OCI-LY7 (cell line): ENCODE results near the gene NCAM1. TPM values are rescaled to one million over a fixed set of nuclear protein-coding genes. Genes with fewer than 3 reads are reported as not detected.

Experiments
- BruUV-seq: library from RNA; stranded (reverse); fragments of 400-500 nt; replicated peaks from 2 replicates; lab custom pipeline; 2021; lab: Mats Ljungman, UMichigan
- CTCF ChIA-PET: fragments of 300-600 bp; sonication (Branson Sonifier 250); formaldehyde crosslinking; loops from one replicate; lab custom pipeline; 2022; ENCODE audit warnings: antibody characterized with exemption; ENCODE audit not compliant: unreplicated experiment; lab: Charles Lee
- POLR2A ChIA-PET: fragments of 300-600 bp; sonication (Branson Sonifier 250); formaldehyde crosslinking; loops from one replicate; lab custom pipeline; 2022; ENCODE audit warnings: antibody characterized with exemption; lab: Charles Lee
- DNase-seq: peaks from one replicate; pipeline ENCODE4 v3.0.0-alpha.2; 2015; ENCODE audit warnings: low spot score
- H2AFZ ChIP-seq: fragments of 200-600 bp; sonication (generic), shearing (Covaris generic); 2 replicates; pipeline ENCODE4 v1.6.1; 2014; ENCODE audit warnings: mild to moderate bottlenecking, antibody characterized with exemption, low read length, moderate library complexity
- H3K27ac ChIP-seq: fragments of 200-600 bp; sonication (generic); 2 replicates; pipeline ENCODE4 v1.5.1; 2014; ENCODE audit warnings: mixed run types, low read depth, mild to moderate bottlenecking, moderate library complexity, low read length, inconsistent platforms; ENCODE audit not compliant: poor library complexity, severe bottlenecking
- H3K36me3 ChIP-seq: fragments of 200-600 bp; sonication (generic); 2 replicates; pipeline ENCODE4 v1.6.1; 2014; ENCODE audit warnings: mild to moderate bottlenecking, antibody characterized with exemption, low read length, moderate library complexity, mixed read lengths; ENCODE audit not compliant: insufficient read depth
- H3K4me1 ChIP-seq: fragments of 200-600 bp; sonication (generic); 2 replicates; pipeline ENCODE4 v1.5.1; 2014; ENCODE audit warnings: mild to moderate bottlenecking, low read length; ENCODE audit not compliant: insufficient read depth, poor library complexity, severe bottlenecking
- H3K4me2 ChIP-seq: fragments of 200-600 bp; sonication (generic); 2 replicates; pipeline ENCODE4 v1.6.1; 2014; ENCODE audit warnings: mild to moderate bottlenecking, low read length
- H3K4me3 ChIP-seq: fragments of 200-600 bp; sonication (generic); 2 replicates; pipeline ENCODE4 v1.5.1; 2014; ENCODE audit warnings: mild to moderate bottlenecking, low read depth, low read length; ENCODE audit not compliant: poor library complexity, severe bottlenecking
- H3K79me2 ChIP-seq: fragments of 200-600 bp; sonication (generic); 2 replicates; pipeline ENCODE4 v1.6.1; 2016; ENCODE audit warnings: low read depth, mild to moderate bottlenecking, low read length, moderate library complexity, mixed read lengths; ENCODE audit not compliant: insufficient read depth
- H3K9me2 ChIP-seq: fragments of 200-600 bp; sonication (generic); 2 replicates; pipeline ENCODE4 v1.6.1; 2016; ENCODE audit warnings: mild to moderate bottlenecking, low read length, mixed read lengths; ENCODE audit not compliant: insufficient read depth
- H3K9me3 ChIP-seq: fragments of 200-600 bp; sonication (generic); 2 replicates; pipeline ENCODE4 v1.6.1; 2014; ENCODE audit warnings: mild to moderate bottlenecking, mixed run types, low read length, mixed read lengths
- H4K20me1 ChIP-seq: fragments of 200-600 bp; sonication (generic); 2 replicates; pipeline ENCODE4 v1.6.1; 2014; ENCODE audit warnings: mild to moderate bottlenecking, antibody characterized with exemption, low read length, moderate library complexity, mixed read lengths; ENCODE audit not compliant: insufficient read depth
- EZH2phosphoT487 ChIP-seq: fragments of 200-600 bp; sonication (generic); IDR thresholded peaks from 2 replicates; pipeline ENCODE4 v1.6.1; 2018; ENCODE audit warnings: low read depth, borderline replicate concordance, mild to moderate bottlenecking, mixed run types, antibody characterized with exemption, low read length, moderate library complexity, mixed read lengths
- intact Hi-C: fragments of 100-400 bp; cut with micrococcal nuclease; formaldehyde crosslinking; loops from one replicate; pipeline ENCODE4 v1.10.0; 2022; ENCODE audit not compliant: unreplicated experiment
- total RNA-seq, 2 experiments: library from RNA; depleted of rRNA in 1 of 2; stranded (reverse); fragments of >200 nt in 1 of 2; shearing (Covaris generic) in 1 of 2; gene quantifications; 2 replicates each; pipeline ENCODE4 v1.2.3, GENCODE V29; 2014 to 2022
- TF ChIP-seq, protein P1 (sequence below): fragments of 200-600 bp; sonication (generic); conservative IDR thresholded peaks from 2 replicates; pipeline ENCODE4 v1.5.1; 2014; ENCODE audit warnings: mild to moderate bottlenecking, antibody characterized with exemption, low read length, moderate library complexity, mixed read lengths

Gene NCAM1
- total RNA-seq, 2 experiments from 2014 or later = not detected

DNA sequence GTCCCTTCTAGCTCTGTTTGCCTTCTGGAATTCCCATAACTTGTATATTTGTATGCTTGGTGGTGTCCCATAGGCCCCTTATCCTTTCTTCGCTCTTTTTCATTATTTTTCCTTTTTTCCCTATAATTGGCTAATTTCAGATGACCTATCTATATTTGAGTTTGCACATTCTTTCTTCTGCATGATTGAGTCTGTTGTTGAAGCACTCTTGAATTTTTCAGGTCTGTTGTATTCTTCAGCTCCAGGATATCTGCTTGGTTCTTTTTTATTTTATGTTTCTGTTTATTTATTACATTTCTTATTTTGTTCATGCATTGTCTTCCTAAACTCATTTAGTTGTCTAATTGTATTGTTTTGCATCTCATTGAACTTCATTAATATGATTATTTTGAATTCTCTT, 28.0 kb downstream of the NCAM1 start:
- no peaks in the 10 kb centered on the region for H3K4me1 ChIP-seq
- H3K4me2 ChIP-seq = no peak overlapping the region
- no peak overlapping the region for H3K27ac ChIP-seq
- H3K36me3 ChIP-seq = no peaks in the 10 kb centered on the region
- no peak overlapping the region for H2AFZ ChIP-seq
- intact Hi-C loops = no loop called here
- DNase-seq = no peak
- H3K79me2 ChIP-seq = no peaks in the 10 kb centered on the region
- no peak for TF ChIP-seq EZH2phosphoT487
- TF ChIP-seq, protein P1, sequence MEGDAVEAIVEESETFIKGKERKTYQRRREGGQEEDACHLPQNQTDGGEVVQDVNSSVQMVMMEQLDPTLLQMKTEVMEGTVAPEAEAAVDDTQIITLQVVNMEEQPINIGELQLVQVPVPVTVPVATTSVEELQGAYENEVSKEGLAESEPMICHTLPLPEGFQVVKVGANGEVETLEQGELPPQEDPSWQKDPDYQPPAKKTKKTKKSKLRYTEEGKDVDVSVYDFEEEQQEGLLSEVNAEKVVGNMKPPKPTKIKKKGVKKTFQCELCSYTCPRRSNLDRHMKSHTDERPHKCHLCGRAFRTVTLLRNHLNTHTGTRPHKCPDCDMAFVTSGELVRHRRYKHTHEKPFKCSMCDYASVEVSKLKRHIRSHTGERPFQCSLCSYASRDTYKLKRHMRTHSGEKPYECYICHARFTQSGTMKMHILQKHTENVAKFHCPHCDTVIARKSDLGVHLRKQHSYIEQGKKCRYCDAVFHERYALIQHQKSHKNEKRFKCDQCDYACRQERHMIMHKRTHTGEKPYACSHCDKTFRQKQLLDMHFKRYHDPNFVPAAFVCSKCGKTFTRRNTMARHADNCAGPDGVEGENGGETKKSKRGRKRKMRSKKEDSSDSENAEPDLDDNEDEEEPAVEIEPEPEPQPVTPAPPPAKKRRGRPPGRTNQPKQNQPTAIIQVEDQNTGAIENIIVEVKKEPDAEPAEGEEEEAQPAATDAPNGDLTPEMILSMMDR = no peak
- no peaks in the 10 kb centered on the region for H3K9me3 ChIP-seq
- no peak overlapping the region for H3K4me3 ChIP-seq
- ChIA-PET CTCF (no interaction called here), POLR2A (interaction anchor here (0.6 kb wide), 1 partner anchor 183 kb away, joined by 3 read pairs; no protein-coding TSS in a partner anchor)
- H4K20me1 ChIP-seq = no peaks in the 10 kb centered on the region
- H3K9me2 ChIP-seq = no peaks in the 10 kb centered on the region
- BruUV-seq = no TSS peak

DNA sequence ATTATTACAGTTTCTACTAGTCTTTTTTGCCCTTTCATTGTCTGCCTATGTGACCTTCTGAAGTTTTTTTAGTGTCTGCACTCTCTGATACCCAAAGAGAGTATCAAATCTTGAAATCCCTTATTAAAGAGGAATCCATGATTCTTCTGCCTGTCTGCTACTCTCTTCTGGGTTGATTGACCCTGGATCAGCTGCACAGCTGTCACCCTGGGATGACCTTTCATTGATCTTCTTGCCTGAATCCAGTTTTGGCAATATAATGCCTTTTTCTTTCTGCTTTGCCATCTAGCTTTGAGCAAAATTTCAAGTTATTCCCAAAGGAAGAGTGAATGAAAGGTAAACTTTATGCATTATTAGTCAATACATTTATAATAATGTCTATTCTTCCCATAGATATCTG, 32.6 kb downstream of the NCAM1 start:
- CTCF ChIA-PET = no interaction called here
- no TSS peak for BruUV-seq
- Histone ChIP-seq H3K4me3 (no peak overlapping the region), H3K9me3 (no peaks in the 10 kb centered on the region), H3K36me3 (no peaks in the 10 kb centered on the region), H2AFZ (no peak overlapping the region), H3K4me2 (no peak overlapping the region), H4K20me1 (no peaks in the 10 kb centered on the region), H3K27ac (no peak overlapping the region), H3K79me2 (no peaks in the 10 kb centered on the region), H3K4me1 (no peaks in the 10 kb centered on the region), H3K9me2 (no peaks in the 10 kb centered on the region)
- TF ChIP-seq, protein P1 = no peak
- TF ChIP-seq EZH2phosphoT487 = no peak
- intact Hi-C loops = no loop called here
- no peak for DNase-seq
- POLR2A ChIA-PET = no interaction called here

DNA sequence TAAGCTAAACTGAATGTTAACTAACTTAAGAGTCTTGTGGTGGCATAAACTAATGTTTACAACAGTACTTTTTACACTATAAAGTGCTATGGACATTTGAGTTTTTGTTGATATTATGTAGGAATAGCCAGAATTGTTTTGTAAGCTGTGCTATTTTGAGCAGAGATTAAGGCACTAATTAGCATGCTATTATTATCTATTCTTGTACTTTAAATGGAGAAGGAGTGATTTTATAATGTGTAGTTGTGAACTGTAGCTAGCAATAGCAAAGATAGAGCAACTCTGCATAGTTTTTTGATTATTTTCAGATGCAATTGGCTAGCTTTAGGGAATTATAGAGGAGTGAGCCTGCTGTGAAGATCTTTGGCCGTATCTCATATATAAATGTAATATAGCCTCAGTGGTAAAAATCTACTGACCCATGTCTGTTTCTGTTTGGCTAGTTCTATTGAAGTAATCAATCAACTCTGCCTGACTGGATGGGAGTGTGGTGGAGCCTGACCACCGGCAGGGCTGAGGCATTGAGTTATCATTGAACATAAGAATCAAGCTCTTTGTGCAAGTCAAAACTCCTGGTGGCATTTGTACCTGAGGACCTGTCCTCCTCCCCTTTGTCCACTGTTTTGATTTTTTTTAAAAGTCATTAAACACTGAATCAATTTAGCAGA, 34.3 kb downstream of the NCAM1 start:
- H3K27ac ChIP-seq = no peak overlapping the region
- H3K36me3 ChIP-seq = no peaks in the 10 kb centered on the region
- ChIA-PET CTCF (no interaction called here), POLR2A (no interaction called here)
- H3K4me3 ChIP-seq = no peak overlapping the region
- BruUV-seq = no TSS peak
- DNase-seq = no peak
- H3K9me3 ChIP-seq = no peaks in the 10 kb centered on the region
- no peak overlapping the region for H2AFZ ChIP-seq
- H3K79me2 ChIP-seq = no peaks in the 10 kb centered on the region
- H3K4me1 ChIP-seq = no peaks in the 10 kb centered on the region
- no peak overlapping the region for H3K4me2 ChIP-seq
- H4K20me1 ChIP-seq = no peaks in the 10 kb centered on the region
- intact Hi-C loops = no loop called here
- TF ChIP-seq, protein P1 = no peak
- TF ChIP-seq EZH2phosphoT487 = no peak
- no peaks in the 10 kb centered on the region for H3K9me2 ChIP-seq
